ENCODE data around the gene XIST.
"Not testable (repeated sequence)": the region's sequence is repeated elsewhere in the genome, so short reads cannot be mapped to it uniquely, and the experiment has no call there.

Gene XIST

DNA sequence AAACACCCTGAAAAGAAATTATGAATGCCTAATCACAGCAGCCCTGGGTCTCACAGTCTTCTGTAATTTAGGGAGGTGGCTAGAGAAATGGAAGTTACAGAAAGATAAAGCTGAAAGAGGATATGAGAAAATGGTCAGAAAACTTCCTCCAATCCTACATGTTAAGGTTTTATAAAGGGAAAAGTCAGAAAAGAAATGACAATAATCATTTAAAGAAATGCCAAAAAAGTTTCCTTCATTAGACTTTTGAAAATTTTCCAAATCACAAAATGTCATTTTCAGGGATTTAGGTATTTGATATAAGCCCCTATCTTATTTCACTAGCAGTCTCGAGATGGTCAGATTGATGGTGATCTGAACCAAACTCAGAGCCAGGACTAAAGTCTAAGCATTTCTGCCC, 13.4 kb downstream of the XIST start:
- no peak for DNase-seq (ENCODE audit: low read depth)

DNA sequence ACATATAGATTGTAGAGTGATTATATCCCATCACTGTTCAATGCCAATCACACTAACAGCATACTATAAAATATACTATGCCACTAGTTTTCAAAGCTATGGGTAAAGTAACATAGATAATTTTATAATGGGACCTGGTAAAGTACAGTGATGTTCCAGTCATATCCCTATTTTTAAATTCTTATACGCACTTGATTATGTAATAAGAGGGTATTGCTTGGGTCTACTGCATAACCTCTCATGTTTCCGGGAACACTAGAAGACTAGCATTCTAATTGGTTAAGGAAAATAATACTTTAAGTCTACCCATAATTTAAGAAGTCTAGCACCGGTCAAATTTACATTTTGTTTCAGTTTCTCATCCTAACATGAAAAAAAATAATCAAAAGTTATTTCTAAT, 14.4 kb downstream of the XIST start:
- DNase-seq (ENCODE audit: low read depth) = no peak

DNA sequence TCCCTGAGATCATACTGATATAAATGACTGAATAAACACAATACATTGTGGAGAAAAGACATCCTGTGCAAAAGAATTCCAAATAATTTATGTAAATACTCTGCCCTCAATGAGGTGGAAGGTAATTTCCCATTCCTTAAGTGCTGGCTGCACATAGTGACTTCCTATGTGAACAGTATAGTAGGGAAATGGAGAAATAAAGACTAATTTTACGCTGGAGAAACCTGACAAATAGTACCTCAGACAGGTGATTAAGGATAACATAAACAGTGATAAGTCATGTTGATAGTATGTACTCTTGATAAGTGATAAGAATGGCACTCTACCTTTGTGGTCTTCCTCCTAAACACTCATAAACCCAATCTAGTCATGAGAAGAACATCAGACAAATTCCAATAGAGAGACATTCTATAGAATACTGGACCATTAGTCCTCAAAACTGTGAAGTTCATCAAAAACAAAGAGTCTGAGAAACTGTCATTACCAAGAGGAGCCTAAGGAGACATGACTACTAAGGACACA, 15.5 kb downstream of the XIST start:
- DNase-seq (ENCODE audit: low read depth) = no peak

DNA sequence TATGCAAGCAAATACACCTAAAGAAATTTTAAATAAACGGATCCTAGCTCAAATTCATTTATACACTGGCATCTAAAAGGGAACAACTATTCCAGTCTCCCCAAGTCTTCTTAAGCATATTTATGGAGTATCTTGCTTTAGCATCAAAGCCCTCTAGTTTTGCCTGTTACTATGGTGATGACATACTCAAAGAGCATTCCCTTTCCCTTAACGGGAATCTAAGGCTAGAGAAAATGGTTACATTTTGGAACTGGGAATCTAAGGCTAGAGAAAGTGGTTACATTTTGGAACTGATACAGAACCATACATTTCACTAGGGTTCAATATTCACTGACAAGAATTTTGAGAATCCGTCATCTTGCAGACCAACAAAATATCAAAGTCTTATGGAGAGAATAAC, 18.3 kb downstream of the XIST start:
- DNase-seq (ENCODE audit: low read depth) = no peak

DNA sequence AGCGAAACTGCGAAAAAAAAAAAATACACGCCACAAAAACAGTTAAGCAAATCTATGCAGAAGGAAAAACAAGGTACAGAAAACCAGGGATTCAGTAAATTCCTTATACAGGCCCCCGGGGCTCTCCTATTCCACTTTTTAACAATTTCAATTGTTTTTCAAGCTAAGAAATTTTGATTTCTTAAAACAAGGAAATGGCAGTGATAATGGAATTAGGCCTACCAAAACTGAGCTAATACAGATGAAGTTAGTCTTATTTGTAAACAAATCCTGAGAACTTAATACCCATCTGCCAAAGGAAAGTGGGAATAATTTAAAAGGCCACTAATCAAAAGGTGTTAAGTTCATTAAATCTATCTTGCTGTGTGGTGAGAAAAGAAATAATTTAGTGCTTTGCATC, 20.2 kb downstream of the XIST start:
- no peak for DNase-seq (ENCODE audit: low read depth)

GRCh38 chrX:73831500-73831899, 21.0 kb downstream of the XIST start:
- no peak for DNase-seq (ENCODE audit: low read depth)

- DNase-seq (ENCODE audit: low read depth) = no peak
Observed at GRCh38 chrX:73830489-73831414, 21.8 kb downstream of the XIST start.

DNA sequence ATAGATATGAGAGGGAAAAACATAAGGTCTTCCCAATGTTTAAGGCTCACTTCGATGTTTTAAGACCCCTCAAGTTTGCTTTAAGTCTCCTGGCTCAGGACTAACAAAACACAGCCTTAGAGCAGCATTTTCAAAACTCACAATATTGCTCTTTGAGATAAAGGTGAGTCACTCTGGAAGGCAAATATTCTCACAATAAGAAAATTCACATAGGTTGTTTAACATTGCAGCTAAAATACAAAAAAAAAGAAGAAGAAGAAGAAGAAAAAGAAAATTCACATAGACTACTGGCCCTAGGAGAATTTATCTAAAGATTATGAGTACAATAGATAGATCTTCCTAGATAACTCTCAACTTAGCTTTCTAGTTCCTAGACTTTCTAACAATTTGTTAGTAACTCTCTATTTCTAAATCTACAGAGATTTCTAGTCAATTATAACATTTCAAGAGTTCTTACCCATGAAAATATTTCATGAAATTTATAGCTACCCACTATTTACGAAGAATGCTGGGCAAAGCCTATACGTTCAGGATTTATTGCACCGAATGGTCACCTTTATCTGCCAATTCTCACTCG, 22.5 kb downstream of the XIST start:
- no peak for DNase-seq (ENCODE audit: low read depth)

- DNase-seq (ENCODE audit: low read depth) = no peak
Observed at GRCh38 chrX:73828080-73828720, 24.3 kb downstream of the XIST start.

DNA sequence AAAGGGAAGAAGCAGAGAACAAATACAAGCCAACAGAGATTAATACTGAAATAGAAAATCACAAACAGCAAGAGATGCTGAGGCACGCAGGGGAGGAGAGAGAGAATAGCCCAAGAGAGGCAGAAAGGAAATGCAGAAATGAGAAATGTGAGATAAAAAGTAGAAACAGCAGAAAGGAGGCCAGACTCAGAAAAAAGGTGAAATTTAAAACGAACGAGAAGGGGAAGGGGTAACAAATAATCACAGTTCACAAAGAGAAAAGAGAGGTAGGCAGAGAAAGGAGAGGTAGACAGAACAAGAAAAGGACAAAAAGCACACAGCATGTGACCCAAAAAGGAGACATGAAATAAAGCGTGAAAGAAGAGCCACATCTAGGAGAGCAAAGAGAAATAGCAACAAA, 25.1 kb downstream of the XIST start:
- no peak for DNase-seq (ENCODE audit: low read depth)

GRCh38 chrX:73826996-73827395, 25.5 kb downstream of the XIST start:
- DNase-seq (ENCODE audit: low read depth) = no peak

DNA sequence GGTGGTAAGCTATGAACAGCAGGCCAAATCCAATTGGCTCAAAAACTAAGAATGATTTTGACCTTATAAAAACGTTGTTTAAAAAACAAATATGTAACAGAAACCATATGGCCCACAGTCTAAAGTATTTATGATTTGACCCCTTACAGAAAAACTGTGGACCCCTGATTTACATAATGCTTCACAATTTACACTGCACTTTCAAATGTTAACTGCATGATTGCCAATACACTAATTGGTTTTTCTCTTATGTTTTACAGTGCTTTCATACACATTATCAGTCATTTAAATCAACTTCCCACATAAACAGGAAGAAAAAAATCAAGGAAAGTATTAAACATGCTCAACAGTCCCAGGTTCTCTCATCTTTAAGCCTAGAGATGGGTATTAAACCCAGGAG, 26.9 kb downstream of the XIST start:
- DNase-seq (ENCODE audit: low read depth) = no peak

DNA sequence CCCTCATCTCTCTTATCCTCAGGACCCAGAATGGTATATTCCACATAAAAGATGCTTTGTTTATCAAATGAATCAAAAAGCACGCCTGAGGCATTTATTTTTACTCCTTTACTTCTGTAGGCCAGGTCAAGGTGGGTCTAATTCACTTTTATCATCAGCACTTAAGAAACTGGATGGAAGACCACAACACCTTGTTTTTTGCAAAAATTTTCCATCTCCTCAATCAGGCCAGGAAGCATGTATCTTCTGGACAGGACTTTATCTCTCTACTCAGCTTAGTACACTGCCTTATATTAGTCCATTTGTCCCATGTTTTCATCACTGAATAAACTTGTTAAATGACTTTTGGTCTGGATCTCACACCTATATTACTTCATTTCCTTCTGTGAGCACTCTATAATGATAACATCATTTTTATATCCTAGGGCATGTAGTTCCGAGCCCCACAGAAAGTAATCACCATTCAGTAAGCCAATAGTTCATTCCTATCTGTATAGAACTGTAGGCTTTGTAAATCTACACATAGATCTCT, 29.0 kb downstream of the XIST start:
- no peak for DNase-seq (ENCODE audit: low read depth)

DNA sequence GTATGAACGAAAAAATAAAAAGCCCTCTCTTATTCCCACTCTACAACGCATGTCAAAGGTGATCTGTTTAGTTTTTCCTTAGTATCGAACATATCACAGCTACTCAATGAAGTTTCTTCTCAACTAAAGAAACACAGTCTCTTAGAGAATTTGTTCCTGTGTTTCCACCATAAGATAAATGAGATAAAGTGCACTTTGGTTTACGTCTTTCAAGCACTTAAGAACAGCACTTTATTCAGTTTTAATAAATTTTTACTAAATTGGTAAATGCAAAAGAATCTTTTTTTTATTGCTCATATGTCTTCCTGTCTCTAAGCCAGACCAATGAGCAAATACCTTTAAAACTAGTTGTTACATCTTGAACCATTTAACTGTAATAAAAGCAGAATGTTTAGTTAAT, 29.7 kb downstream of the XIST start:
- no peak for DNase-seq (ENCODE audit: low read depth)

- DNase-seq (ENCODE audit: low read depth) = no peak
Observed at GRCh38 chrX:73821921-73822559, 30.5 kb downstream of the XIST start.

- DNase-seq (ENCODE audit: low read depth) = not testable (repeated sequence)
Observed at GRCh38 chrX:73819864-73820558, 32.5 kb downstream of the XIST start.

GRCh38 chrX:73818200-73819116, 34.1 kb downstream of the XIST start:
- DNase-seq (ENCODE audit: low read depth) = no peak

- DNase-seq (ENCODE audit: low read depth) = no peak
Observed at GRCh38 chrX:73817393-73818199, 34.9 kb downstream of the XIST start.

GRCh38 chrX:73812256-73812655, 40.3 kb downstream of the XIST start:
- DNase-seq (ENCODE audit: low read depth) = no peak

GRCh38 chrX:73804109-73804508, 48.4 kb downstream of the XIST start:
- not testable (repeated sequence) for DNase-seq (ENCODE audit: low read depth)
